ENCODE data around the gene RAB7A. TPM values are rescaled to one million over a fixed set of nuclear protein-coding genes. Genes with fewer than 3 reads are reported as not detected.

Gene RAB7A
- total and polyA plus RNA-seq, 10 of the 15 experiments (the other 5 are each of a cell fraction or from before 2014, with no cell fraction given) = 40.3 to 212 (median 160) TPM

- TF ChIP-seq MEF2A (IDR thresholded peaks at IDR 0.05; ENCODE audit: insufficient read depth, low read depth, low read length) (no peak), BCL3 (IDR thresholded peaks at IDR 0.05; ENCODE audit: borderline replicate concordance, insufficient read depth, low read depth, low read length, poor library complexity, severe bottlenecking) (no peak), POU2F2 (IDR thresholded peaks at IDR 0.05; ENCODE audit: borderline replicate concordance, low read depth, low read length) (no peak), ZSCAN29 (IDR thresholded peaks at IDR 0.05) (no peak)
Observed at GRCh38 chr3:128689060-128689459, 36.9 kb upstream of the RAB7A start (continued).

DNA sequence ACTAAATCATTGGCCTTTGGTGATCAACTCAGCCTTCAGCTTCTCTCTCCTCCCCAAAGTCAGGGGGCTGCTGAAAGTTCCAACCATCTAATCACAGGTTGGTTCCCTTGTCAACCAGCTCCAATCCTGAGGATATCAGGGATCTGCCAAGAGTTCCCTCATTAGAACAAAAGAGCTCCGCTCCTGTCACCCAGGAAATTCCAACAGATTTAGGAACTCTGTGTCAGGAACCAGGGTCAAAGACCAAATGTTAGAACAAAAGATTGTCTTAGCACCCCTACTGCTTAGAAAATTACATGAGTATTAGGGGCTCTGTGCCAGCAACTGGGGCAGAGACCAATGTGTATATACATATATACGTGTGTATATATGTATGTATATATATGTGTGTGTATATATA, 32.3 kb upstream of the RAB7A start:
- Histone ChIP-seq H4K20me1 (ENCODE audit: control insufficient read depth, insufficient read depth) (no peaks in the 10 kb centered on the region), H3K27me3 (replicated peaks in 1 of 2; ENCODE audit: control insufficient read depth in 2 of 2, insufficient read depth in 2 of 2, low read length in 1 of 2) (0 out of 4 replicates have a peak, but pooled peaks cover 0 to 4% of the 10 kb centered on the region in 2 experiments), H3K9ac (ENCODE audit: control insufficient read depth, insufficient read depth, low read length) (no peak overlapping the region), H3K36me3 (ENCODE audit: control insufficient read depth in 2 of 2, insufficient read depth in 2 of 2, low read length in 1 of 2) (no peaks in the 10 kb centered on the region), H3K27ac (ENCODE audit: control insufficient read depth, insufficient read depth) (no peak overlapping the region), H3K4me1 (ENCODE audit: control insufficient read depth, insufficient read depth, low read length) (no peaks in the 10 kb centered on the region), H3K9me3 (replicated peaks; ENCODE audit: control insufficient read depth, insufficient read depth, low read length) (no peaks in the 10 kb centered on the region), H3K4me2 (ENCODE audit: control insufficient read depth, insufficient read depth) (no peak overlapping the region), H2AFZ (ENCODE audit: control insufficient read depth, low read depth, low read length) (no peak overlapping the region), H3K79me2 (ENCODE audit: control insufficient read depth, insufficient read depth, low read length) (no peaks in the 10 kb centered on the region), H3K4me3 (no peak overlapping the region)
- ATAC-seq (no peak), FAIRE-seq (no peak), DNase-seq (ENCODE audit: low read depth, low spot score) (no peak)
- ChIA-PET CTCF (interaction anchor here (0.6 to 1.0 kb wide), 2 partner anchors 13 to 85 kb away, joined by 3 to 4 read pairs; no protein-coding TSS in a partner anchor), POLR2A (no interaction called here), RAD21 (ENCODE audit: unreplicated experiment) (no interaction called here), SMC1A (ENCODE audit: uncharacterized antibody, unreplicated experiment) (interaction anchor here (2.2 kb wide), 1 partner anchor 13 kb away, joined by 6 read pairs; no protein-coding TSS in a partner anchor)
- BruUV-seq (replicated peaks) = no TSS peak
- in situ Hi-C loops (cut with MboI) (no loop called here), intact Hi-C loops (cut with micrococcal nuclease; ENCODE audit: unreplicated experiment) (no loop called here)
- 28% methylated on average over 2 of the region's 2 CpGs for WGBS (ENCODE audit: insufficient coverage, insufficient replicate concordance, low lambda C conversion rate, missing lambda C conversion rate)
- TF ChIP-seq CREB1 (IDR thresholded peaks at IDR 0.05; ENCODE audit: low read depth) (no peak), TARDBP (IDR thresholded peaks at IDR 0.05; ENCODE audit: borderline replicate concordance) (no peak), ZBTB40 (IDR thresholded peaks at IDR 0.05; ENCODE audit: borderline replicate concordance) (no peak), NBN (IDR thresholded peaks at IDR 0.05) (no peak), POU2F2 (IDR thresholded peaks at IDR 0.05; ENCODE audit: borderline replicate concordance, low read depth, low read length) (no peak), POLR2AphosphoS2 (IDR thresholded peaks at IDR 0.05; ENCODE audit: low read depth, low read length) (no peak), SMAD1 (IDR thresholded peaks at IDR 0.05; ENCODE audit: low read depth, partially characterized antibody) (no peak), BCL3 (IDR thresholded peaks at IDR 0.05; ENCODE audit: borderline replicate concordance, insufficient read depth, low read depth, low read length, poor library complexity, severe bottlenecking) (no peak), NFIC (IDR thresholded peaks at IDR 0.05; ENCODE audit: low read depth, low read length) (no peak)
- TF ChIP-seq, protein P1, sequence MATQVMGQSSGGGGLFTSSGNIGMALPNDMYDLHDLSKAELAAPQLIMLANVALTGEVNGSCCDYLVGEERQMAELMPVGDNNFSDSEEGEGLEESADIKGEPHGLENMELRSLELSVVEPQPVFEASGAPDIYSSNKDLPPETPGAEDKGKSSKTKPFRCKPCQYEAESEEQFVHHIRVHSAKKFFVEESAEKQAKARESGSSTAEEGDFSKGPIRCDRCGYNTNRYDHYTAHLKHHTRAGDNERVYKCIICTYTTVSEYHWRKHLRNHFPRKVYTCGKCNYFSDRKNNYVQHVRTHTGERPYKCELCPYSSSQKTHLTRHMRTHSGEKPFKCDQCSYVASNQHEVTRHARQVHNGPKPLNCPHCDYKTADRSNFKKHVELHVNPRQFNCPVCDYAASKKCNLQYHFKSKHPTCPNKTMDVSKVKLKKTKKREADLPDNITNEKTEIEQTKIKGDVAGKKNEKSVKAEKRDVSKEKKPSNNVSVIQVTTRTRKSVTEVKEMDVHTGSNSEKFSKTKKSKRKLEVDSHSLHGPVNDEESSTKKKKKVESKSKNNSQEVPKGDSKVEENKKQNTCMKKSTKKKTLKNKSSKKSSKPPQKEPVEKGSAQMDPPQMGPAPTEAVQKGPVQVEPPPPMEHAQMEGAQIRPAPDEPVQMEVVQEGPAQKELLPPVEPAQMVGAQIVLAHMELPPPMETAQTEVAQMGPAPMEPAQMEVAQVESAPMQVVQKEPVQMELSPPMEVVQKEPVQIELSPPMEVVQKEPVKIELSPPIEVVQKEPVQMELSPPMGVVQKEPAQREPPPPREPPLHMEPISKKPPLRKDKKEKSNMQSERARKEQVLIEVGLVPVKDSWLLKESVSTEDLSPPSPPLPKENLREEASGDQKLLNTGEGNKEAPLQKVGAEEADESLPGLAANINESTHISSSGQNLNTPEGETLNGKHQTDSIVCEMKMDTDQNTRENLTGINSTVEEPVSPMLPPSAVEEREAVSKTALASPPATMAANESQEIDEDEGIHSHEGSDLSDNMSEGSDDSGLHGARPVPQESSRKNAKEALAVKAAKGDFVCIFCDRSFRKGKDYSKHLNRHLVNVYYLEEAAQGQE (IDR thresholded peaks at IDR 0.05; ENCODE audit: low read depth, low read length) = no peak

Data from GM12878 (cell line).